ENCODE data around the gene SLC5A4. TPM values are rescaled to one million over a fixed set of nuclear protein-coding genes. Genes with fewer than 3 reads are reported as not detected.

The SLC5A4 gene
- total RNA-seq, 3 donors from 2014 or later: 0.13 to 0.14 TPM; not detected in 1

DNA sequence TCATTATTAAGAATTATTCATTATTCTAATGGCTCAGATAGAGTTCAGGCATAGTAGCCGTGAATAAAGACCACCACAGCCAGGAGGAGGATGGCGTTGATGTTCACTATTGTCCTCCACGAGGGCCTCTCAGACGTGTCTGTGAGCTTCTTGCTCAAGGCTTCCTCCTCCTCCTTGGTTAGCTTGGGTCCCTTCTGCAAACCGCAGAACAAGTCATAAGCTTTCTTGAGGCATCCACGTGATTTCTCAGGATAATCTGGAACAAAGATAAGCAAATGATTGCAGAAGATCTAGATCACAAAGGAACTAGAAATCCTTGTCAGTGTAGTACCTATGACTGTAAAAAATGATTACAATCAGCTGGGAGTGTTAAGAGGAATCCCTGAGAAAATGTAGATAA lies 36.7 kb downstream of the SLC5A4 start:
- ATAC-seq: no peak
- Histone ChIP-seq H3K36me3 (ENCODE audit: low read depth) (no peaks in the 10 kb centered on the region), H3K4me1 (ENCODE audit: low read depth) (no peaks in the 10 kb centered on the region), H3K9me3 (no peaks in the 10 kb centered on the region), H3K4me3 (no peak overlapping the region)
- DNase-seq: no peak
- intact Hi-C loops (cut with DNase I, micrococcal nuclease): no loop called here
- TF ChIP-seq, protein P1, sequence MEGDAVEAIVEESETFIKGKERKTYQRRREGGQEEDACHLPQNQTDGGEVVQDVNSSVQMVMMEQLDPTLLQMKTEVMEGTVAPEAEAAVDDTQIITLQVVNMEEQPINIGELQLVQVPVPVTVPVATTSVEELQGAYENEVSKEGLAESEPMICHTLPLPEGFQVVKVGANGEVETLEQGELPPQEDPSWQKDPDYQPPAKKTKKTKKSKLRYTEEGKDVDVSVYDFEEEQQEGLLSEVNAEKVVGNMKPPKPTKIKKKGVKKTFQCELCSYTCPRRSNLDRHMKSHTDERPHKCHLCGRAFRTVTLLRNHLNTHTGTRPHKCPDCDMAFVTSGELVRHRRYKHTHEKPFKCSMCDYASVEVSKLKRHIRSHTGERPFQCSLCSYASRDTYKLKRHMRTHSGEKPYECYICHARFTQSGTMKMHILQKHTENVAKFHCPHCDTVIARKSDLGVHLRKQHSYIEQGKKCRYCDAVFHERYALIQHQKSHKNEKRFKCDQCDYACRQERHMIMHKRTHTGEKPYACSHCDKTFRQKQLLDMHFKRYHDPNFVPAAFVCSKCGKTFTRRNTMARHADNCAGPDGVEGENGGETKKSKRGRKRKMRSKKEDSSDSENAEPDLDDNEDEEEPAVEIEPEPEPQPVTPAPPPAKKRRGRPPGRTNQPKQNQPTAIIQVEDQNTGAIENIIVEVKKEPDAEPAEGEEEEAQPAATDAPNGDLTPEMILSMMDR (IDR thresholded peaks at IDR 0.05): no peak

DNA sequence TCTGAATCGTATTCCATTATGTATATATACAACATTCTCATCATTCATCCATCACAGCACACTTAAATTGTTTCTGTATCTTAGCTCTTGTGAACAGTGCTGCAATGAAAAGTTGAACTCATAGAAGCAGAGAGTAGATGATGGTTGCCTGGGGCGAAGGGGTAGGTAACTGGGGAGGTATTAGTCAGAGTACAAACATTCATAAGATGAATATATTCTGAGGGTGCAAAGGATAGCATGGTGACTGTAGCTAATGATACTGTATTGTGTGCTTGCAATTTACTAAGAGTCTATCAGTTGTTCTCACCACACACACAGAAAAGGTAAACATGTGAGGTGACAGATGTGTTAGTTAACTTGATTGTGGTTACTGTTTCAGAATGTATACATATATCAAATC lies 37.7 kb downstream of the SLC5A4 start:
- H3K4me1 ChIP-seq (ENCODE audit: low read depth): no peaks in the 10 kb centered on the region
- TF ChIP-seq, protein P1 (IDR thresholded peaks at IDR 0.05): no peak
- no peaks in the 10 kb centered on the region for H3K36me3 ChIP-seq (ENCODE audit: low read depth)
- DNase-seq: no peak
- no peak for ATAC-seq
- no peak overlapping the region for H3K4me3 ChIP-seq
- intact Hi-C loops (cut with DNase I, micrococcal nuclease): no loop called here
- no peaks in the 10 kb centered on the region for H3K9me3 ChIP-seq

DNA sequence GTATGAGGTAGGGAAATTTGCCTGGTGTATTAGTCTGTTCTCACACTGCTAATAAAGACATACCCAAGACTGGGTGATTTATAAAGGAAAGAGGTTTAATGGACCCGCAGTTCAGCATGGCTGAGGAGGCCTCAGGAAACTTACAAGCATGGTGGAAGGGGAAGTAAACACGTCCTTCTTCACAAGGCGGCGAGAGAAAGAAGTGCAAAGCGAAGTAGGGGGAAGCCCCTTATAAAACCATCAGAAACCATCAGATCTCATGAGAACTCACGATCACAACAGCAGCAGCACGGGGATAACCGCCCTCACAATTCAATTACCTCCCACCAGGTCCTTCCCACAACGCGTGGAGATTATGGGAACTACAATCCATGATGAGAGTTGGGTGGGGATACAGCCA lies 38.2 kb downstream of the SLC5A4 start:
- Histone ChIP-seq H3K4me1 (ENCODE audit: low read depth) (no peaks in the 10 kb centered on the region), H3K36me3 (ENCODE audit: low read depth) (no peaks in the 10 kb centered on the region), H3K4me3 (no peak overlapping the region), H3K9me3 (no peaks in the 10 kb centered on the region)
- TF ChIP-seq, protein P1 (IDR thresholded peaks at IDR 0.05): no peak
- intact Hi-C loops (cut with DNase I, micrococcal nuclease): no loop called here
- no peak for DNase-seq
- ATAC-seq: no peak

DNA sequence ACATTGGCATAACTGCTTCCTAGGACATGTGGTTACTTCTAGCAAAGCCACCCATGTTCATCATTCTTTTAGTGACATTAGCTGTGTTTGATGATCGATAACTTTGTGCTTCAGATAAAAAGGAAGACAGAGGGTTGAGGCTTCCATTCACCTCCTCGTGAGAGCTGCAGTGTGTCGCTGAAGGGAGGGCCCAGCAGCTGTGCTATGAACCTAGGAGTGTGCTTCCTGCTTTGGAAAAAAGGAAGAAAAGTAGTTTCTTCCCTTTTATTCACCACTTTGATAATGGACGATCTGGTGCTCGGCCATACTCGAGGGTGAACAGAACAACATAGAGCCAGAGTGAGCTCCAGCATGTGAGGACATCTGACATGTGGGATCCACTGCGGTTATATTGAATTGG lies 44.1 kb downstream of the SLC5A4 start:
- DNase-seq (no peak), ATAC-seq (no peak)
- TF ChIP-seq, protein P1 (IDR thresholded peaks at IDR 0.05): no peak
- no peak overlapping the region for H3K4me3 ChIP-seq
- intact Hi-C loops (cut with DNase I, micrococcal nuclease): no loop called here
- H3K4me1 ChIP-seq (ENCODE audit: low read depth): no peaks in the 10 kb centered on the region
- H3K9me3 ChIP-seq: no peaks in the 10 kb centered on the region
- no peaks in the 10 kb centered on the region for H3K36me3 ChIP-seq (ENCODE audit: low read depth)

DNA sequence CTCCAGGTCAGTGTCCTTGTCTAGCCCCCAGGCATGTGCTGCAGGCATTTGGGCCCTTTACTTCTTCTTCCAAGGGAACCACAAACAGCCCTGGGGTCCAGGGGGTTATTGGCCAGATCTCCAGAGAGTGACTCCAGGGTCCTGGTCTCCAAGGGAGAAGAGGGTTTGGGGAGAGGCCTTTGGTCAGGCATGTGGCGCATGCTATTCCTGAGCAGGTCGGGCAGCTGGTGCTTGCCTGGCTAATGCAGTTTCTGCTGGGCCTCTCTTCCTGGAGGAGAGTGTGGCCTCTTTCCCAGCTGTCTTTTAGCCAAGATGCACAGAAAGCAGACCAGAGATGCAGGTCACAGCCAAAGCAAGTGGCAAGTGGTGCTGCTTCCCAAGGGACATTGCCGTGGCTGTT lies 46.5 kb downstream of the SLC5A4 start:
- TF ChIP-seq, protein P1 (IDR thresholded peaks at IDR 0.05): no peak
- Histone ChIP-seq H3K36me3 (ENCODE audit: low read depth) (no peaks in the 10 kb centered on the region), H3K4me1 (ENCODE audit: low read depth) (peaks cover 3% of the 10 kb centered on the region), H3K4me3 (no peak overlapping the region), H3K9me3 (no peaks in the 10 kb centered on the region)
- intact Hi-C loops (cut with DNase I, micrococcal nuclease): no loop called here
- no peak for ATAC-seq
- no peak for DNase-seq

DNA sequence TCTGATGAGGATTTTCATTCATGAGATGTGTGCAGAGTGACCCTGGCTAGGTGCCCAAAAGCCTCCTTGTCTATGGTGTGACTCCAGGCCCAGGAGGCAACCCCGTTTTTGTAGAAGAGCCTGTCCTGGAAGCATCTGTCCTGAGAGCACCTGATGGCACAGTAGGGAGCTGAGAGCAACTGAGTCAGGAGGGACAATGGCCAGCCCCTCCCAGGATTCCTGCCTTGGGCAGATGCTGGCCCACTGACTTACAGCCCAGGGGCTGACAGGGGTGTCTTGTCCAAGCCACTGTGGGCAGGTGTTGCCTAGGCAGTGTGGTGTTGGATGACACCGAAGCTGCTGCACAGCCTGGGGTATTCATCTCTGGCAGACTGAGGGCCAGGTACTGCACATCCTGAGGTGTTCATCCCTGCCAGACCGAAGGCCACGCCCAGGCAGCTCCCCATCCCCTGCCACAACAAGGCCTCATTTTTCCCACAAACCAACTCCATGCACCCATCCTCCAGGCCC lies 47.1 kb downstream of the SLC5A4 start:
- no peak for DNase-seq
- no peaks in the 10 kb centered on the region for H3K9me3 ChIP-seq
- no peaks in the 10 kb centered on the region for H3K36me3 ChIP-seq (ENCODE audit: low read depth)
- intact Hi-C loops (cut with DNase I, micrococcal nuclease): no loop called here
- peaks cover 3% of the 10 kb centered on the region for H3K4me1 ChIP-seq (ENCODE audit: low read depth)
- TF ChIP-seq, protein P1 (IDR thresholded peaks at IDR 0.05): no peak
- no peak for ATAC-seq
- H3K4me3 ChIP-seq: no peak overlapping the region

Data from mucosa of descending colon (tissue), 3 donors.